Smooth muscle cell (in vitro differentiated cells): ENCODE results near the gene RAI14. TPM values are rescaled to one million over a fixed set of nuclear protein-coding genes. Genes with fewer than 3 reads are reported as not detected.

Experiments
- DNase-seq: peaks from one replicate; lab custom pipeline; 2025; ENCODE audit not compliant: unreplicated experiment; lab: John Stamatoyannopoulos, UW
- H2AFZ ChIP-seq: fragments of 200-600 bp; sonication (generic); 2 replicates; pipeline ENCODE4 v1.6.0; 2016; ENCODE audit warnings: antibody characterized with exemption, low read depth, mild to moderate bottlenecking
- H3F3A ChIP-seq: fragments of 200-600 bp; sonication (generic); 2 replicates; pipeline ENCODE4 v1.6.0; 2017; ENCODE audit warnings: antibody characterized with exemption, low read depth
- H3K27ac ChIP-seq: fragments of 200-600 bp; sonication (generic); 2 replicates; pipeline ENCODE4 v1.5.1; 2016; ENCODE audit warnings: low read depth, mild to moderate bottlenecking
- H3K27me3 ChIP-seq: fragments of 200-600 bp; sonication (generic); 2 replicates; pipeline ENCODE4 v1.6.1; 2016; ENCODE audit warnings: low read depth, mild to moderate bottlenecking
- H3K36me3 ChIP-seq: fragments of 200-600 bp; sonication (generic); 2 replicates; pipeline ENCODE4 v1.5.1; 2016; ENCODE audit warnings: low read depth
- H3K4me1 ChIP-seq: fragments of 200-600 bp; sonication (generic); 2 replicates; pipeline ENCODE4 v1.5.1; 2016; ENCODE audit warnings: low read depth
- H3K4me2 ChIP-seq: fragments of 200-600 bp; sonication (generic); 2 replicates; pipeline ENCODE4 v1.6.0; 2016; ENCODE audit warnings: mild to moderate bottlenecking
- H3K4me3 ChIP-seq: fragments of 200-600 bp; sonication (generic); 2 replicates; pipeline ENCODE4 v1.5.1; 2016; ENCODE audit warnings: mild to moderate bottlenecking
- H3K79me2 ChIP-seq: fragments of 200-600 bp; sonication (generic); 2 replicates; pipeline ENCODE4 v1.6.0; 2016; ENCODE audit warnings: low read depth, mild to moderate bottlenecking
- H3K9ac ChIP-seq: fragments of 200-600 bp; sonication (generic); 2 replicates; pipeline ENCODE4 v1.6.0; 2016; ENCODE audit warnings: low read depth
- H3K9me3 ChIP-seq: fragments of 200-600 bp; sonication (generic); replicated peaks from 2 replicates; pipeline ENCODE4 v1.5.1; 2016; ENCODE audit warnings: low read depth
- H4K20me1 ChIP-seq: fragments of 200-600 bp; sonication (generic); 2 replicates; pipeline ENCODE4 v1.6.0; 2016; ENCODE audit warnings: low read depth
- CTCF ChIP-seq: fragments of 200-600 bp; sonication (generic); IDR thresholded peaks from 2 replicates; pipeline ENCODE4 v1.5.1; 2017; ENCODE audit warnings: borderline replicate concordance, mild to moderate bottlenecking, antibody characterized with exemption; ENCODE audit not compliant: insufficient read depth, poor library complexity, severe bottlenecking
- WGBS: methylation state at CpG from one replicate; pipeline ENCODE4 v1.1.7; 2016; ENCODE audit warnings: low lambda C conversion rate; 5-methylcytosine and 5-hydroxymethylcytosine counted together
- polyA plus RNA-seq: library from polyadenylated mRNA; unstranded; fragments of >200 nt; fragmentation: Nextera tagmentation; extraction: Ambion mirVana; gene quantifications from 2 replicates; pipeline ENCODE4 v1.2.1, GENCODE V29; 2016
- total RNA-seq: library from RNA; depleted of rRNA; stranded (reverse); fragments of >200 nt; gene quantifications from 2 replicates; pipeline ENCODE4 v1.2.3, GENCODE V29; 2014

Gene RAI14
- total and polyA plus RNA-seq, 2 experiments from 2014 or later, result 111 to 209 TPM

- 45% methylated on average over 6 of the region's 6 CpGs for WGBS
Observed at GRCh38 chr5:34609951-34610441, 46.1 kb upstream of the RAI14 start.

GRCh38 chr5:34610546-34610945, 45.6 kb upstream of the RAI14 start:
- H3K9ac ChIP-seq, result no peak overlapping the region
- H3K79me2 ChIP-seq, result no peaks in the 10 kb centered on the region
- H3K4me1 ChIP-seq, result peaks cover 24% of the 10 kb centered on the region
- H4K20me1 ChIP-seq, result no peaks in the 10 kb centered on the region
- peak overlapping the region; percentile 31 for H2AFZ ChIP-seq
- no peak overlapping the region for H3K4me3 ChIP-seq
- H3K27ac ChIP-seq, result peak overlapping the region; percentile 99
- H3F3A ChIP-seq, result peaks cover 22% of the 10 kb centered on the region
- TF ChIP-seq CTCF, result no peak
- no peak for DNase-seq
- no peaks in the 10 kb centered on the region for H3K9me3 ChIP-seq
- H3K4me2 ChIP-seq, result peak overlapping the region; percentile 70
- H3K27me3 ChIP-seq, result no peaks in the 10 kb centered on the region
- no peaks in the 10 kb centered on the region for H3K36me3 ChIP-seq

More at GRCh38 chr5:34609951-34610441, 46.1 kb upstream of the RAI14 start:
- peaks cover 24% of the 10 kb centered on the region for H3K4me1 ChIP-seq
- TF ChIP-seq CTCF, result no peak
- H3K9me3 ChIP-seq, result no peaks in the 10 kb centered on the region
- H3F3A ChIP-seq, result peaks cover 22% of the 10 kb centered on the region
- no peak overlapping the region for H2AFZ ChIP-seq
- H3K79me2 ChIP-seq, result no peaks in the 10 kb centered on the region
- peak overlapping the region; percentile 93 for H3K9ac ChIP-seq
- H3K27ac ChIP-seq, result peak overlapping the region; percentile 99
- no peaks in the 10 kb centered on the region for H4K20me1 ChIP-seq
- peak overlapping the region; percentile 70 for H3K4me2 ChIP-seq
- DNase-seq, result no peak
- H3K36me3 ChIP-seq, result no peaks in the 10 kb centered on the region
- H3K4me3 ChIP-seq, result no peak overlapping the region
- no peaks in the 10 kb centered on the region for H3K27me3 ChIP-seq

- no peak for TF ChIP-seq CTCF
- no peak overlapping the region for H3K9ac ChIP-seq
- no peak overlapping the region for H2AFZ ChIP-seq
- no peaks in the 10 kb centered on the region for H3K36me3 ChIP-seq
- no peaks in the 10 kb centered on the region for H4K20me1 ChIP-seq
- no peak for DNase-seq
- H3K4me1 ChIP-seq, result peaks cover 24% of the 10 kb centered on the region
- H3K4me2 ChIP-seq, result peak overlapping the region; percentile 70
- H3K27me3 ChIP-seq, result no peaks in the 10 kb centered on the region
- H3K27ac ChIP-seq, result peak overlapping the region; percentile 99
- no peak overlapping the region for H3K4me3 ChIP-seq
- WGBS, result 82% methylated on average over 9 of the region's 9 CpGs
- H3K79me2 ChIP-seq, result no peaks in the 10 kb centered on the region
- peaks cover 22% of the 10 kb centered on the region for H3F3A ChIP-seq
- no peaks in the 10 kb centered on the region for H3K9me3 ChIP-seq
Observed at GRCh38 chr5:34611464-34612415, 44.4 kb upstream of the RAI14 start.
